ACHN (cell line): ENCODE measurements around the gene SDHA.
"Not testable (repeated sequence)": the region's sequence is repeated elsewhere in the genome, so short reads cannot be mapped to it uniquely, and the experiment has no call there.

Experiments
- DNase-seq: peaks from one replicate; pipeline ENCODE4 v3.0.0-alpha.2; 2015
- in situ Hi-C: cut with HindIII; loops from 2 replicates; pipeline ENCODE4 v1.10.0; 2017; ENCODE audit warnings: low sequenced_read_pairs, low pct_ligation_motif_present, low pct_unique_long_range_greater_than_20kb

Gene SDHA

DNA sequence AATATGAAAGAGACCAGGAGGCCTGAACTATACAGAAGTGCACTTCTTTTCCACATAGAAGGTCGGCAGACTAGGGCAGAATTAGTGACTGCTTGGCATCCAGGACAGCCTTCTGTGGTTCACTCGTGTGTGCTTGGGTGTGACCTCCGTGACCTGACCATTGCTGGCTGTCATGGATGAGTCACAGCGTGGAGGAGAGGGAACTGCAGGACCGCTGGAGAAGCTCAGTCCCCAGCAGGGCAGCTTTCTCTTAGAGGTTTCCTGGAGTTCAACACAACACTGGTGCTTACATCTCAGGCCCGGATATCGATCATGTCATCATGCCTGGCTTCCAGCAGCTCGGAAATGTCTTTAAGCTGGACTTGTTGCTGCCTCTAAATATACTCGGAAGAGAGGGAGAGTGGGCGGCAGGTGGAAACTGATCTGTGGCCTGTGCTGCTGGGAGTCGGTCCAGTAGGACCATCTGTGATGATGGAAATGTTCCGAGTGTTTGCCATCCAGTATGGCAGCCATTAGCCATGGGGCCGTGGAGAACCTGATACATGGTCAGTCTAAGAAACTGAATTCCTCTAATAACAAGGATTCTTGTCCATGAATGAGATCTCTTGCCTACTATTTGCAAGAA, 23.0 kb downstream of the SDHA start:
- peak; percentile 22 for DNase-seq
- in situ Hi-C loops: not testable (repeated sequence)

GRCh38 chr5:243683-244367, 25.7 kb downstream of the SDHA start:
- DNase-seq, in situ Hi-C loops: not testable (repeated sequence)

DNA sequence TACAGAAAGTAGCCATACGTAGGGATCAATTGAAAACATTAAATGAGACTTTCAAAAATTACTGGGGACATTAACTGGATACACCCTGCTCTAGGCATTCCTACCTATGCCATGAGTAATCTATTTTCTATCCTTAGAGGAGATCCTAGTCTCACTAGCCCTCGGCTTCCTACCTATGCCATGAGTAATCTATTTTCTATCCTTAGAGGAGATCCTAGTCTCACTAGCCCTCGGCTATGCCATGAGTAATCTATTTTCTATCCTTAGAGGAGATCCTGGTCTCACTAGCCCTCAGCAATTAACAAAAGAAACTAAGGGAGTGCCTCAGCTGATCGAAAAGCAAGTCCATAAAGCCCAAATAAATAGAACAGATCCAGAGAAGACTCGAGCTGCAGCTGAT, 27.6 kb downstream of the SDHA start:
- in situ Hi-C loops, DNase-seq: not testable (repeated sequence)

GRCh38 chr5:250396-250795, 32.3 kb downstream of the SDHA start:
- DNase-seq, in situ Hi-C loops: not testable (repeated sequence)

DNA sequence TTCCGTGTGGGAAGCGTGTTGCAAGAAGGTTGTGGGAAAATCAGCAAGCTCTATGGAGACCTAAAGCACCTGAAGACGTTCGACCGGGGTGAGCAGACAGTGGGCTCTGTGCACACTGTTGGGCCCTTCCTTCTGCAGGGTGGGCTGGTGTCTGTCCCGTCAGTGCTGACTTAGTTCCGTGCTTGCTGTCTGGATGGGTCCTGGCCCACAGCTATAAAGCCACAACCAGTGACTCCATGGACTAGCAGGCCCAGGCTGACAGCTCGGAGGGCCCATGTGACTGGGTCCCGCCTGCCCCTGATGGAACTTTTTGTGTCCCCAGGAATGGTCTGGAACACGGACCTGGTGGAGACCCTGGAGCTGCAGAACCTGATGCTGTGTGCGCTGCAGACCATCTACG, 32.9 kb downstream of the SDHA start:
- in situ Hi-C loops, DNase-seq: not testable (repeated sequence)

DNA sequence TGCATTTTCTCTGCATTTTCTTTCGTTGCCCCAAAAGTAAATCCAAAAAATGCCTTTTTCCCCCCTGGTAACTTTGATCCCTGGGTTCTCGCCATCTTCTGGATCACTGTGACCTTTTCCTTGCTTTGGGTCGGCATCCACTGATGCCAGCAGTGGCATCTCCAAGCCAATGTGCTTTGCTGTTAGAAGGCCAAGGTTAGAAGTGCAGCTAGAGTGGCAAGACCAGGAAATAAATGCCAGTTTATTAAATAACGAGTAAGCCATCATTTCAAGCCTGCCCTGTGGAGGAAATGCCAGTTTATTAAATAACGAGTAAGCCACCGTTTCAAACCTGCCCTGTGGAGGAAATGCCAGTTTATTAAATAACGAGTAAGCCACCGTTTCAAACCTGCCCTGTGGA, 33.4 kb downstream of the SDHA start:
- in situ Hi-C loops, DNase-seq: not testable (repeated sequence)

DNA sequence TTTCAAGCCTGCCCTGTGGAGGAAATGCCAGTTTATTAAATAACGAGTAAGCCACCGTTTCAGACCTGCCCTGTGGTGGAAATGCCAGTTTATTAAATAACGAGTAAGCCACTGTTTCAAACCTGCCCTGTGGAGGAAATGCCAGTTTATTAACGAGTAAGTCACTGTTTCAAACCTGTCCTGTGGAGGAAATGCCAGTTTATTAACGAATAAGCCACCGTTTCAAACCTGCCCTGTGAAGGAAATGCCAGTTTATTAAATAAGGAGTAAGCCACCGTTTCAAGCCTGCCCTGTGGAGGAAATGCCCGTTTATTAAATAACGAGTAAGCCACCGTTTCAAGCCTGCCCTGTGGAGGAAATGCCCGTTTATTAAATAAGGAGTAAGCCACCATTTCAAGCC, 33.9 kb downstream of the SDHA start:
- DNase-seq: peak; percentile 29

GRCh38 chr5:252546-252945, 34.4 kb downstream of the SDHA start:
- in situ Hi-C loops: no loop called here
- DNase-seq: peak; percentile 19

More for the DNA sequence above, 33.9 kb downstream of the SDHA start:
- in situ Hi-C loops: not testable (repeated sequence)

DNA sequence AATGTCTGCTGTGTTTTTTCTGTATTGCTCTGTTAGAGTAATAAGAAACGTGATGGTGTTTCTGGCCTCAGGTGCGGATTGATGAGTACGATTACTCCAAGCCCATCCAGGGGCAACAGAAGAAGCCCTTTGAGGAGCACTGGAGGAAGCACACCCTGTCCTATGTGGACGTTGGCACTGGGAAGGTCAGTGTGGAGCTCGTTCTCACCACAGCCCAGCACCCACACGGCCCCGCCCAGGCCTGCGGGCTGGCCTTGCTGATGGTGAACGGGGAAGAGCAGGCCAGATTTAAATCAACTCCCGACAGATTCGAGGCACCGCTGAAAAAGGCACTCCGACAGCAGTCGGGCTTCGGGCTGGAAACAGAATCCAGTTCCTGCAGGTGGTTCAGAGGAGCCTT, 36.2 kb downstream of the SDHA start:
- DNase-seq, in situ Hi-C loops: not testable (repeated sequence)

DNA sequence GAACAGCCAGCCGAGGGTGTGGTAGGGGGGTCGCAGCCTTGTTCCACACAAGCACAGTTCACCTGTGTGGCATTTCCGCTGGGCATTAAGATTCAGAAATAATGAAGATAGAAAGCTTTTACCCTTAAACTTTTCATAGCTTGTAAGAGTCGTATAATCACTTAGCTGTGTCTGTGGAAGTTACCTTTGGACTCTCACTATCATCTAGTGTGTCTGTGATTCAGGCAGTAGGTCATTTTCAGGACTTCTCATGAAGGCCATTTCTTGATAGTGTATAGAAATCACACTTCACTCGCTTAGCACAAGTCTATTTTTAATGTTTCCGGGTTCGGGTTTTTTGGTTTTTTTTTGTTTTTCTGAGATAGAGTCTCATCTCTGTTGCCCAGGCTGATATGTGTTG, 37.0 kb downstream of the SDHA start:
- in situ Hi-C loops, DNase-seq: not testable (repeated sequence)

GRCh38 chr5:256347-256746, 38.2 kb downstream of the SDHA start:
- DNase-seq, in situ Hi-C loops: not testable (repeated sequence)

DNA sequence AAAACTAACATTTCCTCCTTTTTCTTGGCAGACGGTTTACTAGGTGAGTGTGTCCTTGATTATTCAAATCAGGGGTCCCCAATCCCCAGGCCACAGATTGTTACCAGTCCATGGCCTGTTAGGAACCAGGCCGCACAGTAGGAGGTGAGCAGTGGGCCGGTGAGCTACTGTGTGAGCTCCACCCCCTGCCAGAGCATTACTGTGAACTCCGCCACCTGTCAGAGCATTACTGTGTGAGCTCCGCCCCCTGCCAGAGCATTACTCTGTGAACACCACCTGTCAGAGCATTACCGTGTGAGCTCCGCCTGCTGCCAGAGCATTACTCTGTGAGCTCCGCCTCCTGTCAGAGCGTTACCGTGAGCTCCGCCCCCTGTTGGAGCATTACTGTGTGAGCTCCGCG, 39.0 kb downstream of the SDHA start:
- DNase-seq: no peak
- in situ Hi-C loops: no loop called here

- in situ Hi-C loops: not testable (repeated sequence)
- peak; percentile 91 for DNase-seq
Measured at GRCh38 chr5:263275-263974, 45.3 kb downstream of the SDHA start.

DNA sequence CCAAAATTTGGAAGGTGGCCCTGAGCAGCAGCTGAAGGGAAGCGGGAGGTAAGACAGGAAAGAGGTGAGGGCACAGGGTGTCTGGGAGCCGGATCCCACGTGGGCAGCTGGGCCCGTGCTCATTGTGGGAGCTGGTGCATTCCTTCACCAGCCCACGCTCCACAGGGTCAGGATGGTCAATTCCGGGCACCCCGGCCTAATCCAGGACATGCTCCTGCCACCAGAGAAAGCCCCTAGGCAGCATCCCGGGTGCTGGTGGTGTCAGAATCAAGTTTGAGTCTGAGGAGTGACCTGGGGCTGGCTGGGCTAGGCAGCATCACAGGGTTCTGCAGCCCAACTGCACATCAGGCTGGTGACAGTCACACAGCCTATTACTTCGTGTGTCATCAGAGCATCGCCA, 46.2 kb downstream of the SDHA start:
- in situ Hi-C loops: no loop called here
- no peak for DNase-seq

GRCh38 chr5:266311-267026, 48.3 kb downstream of the SDHA start:
- DNase-seq, in situ Hi-C loops: not testable (repeated sequence)

- DNase-seq: no peak
- in situ Hi-C loops: no loop called here
Measured at GRCh38 chr5:267716-268115, 49.6 kb downstream of the SDHA start.

- in situ Hi-C loops: no loop called here
- DNase-seq: no peak
Measured at GRCh38 chr5:270340-270739, 52.2 kb downstream of the SDHA start.

DNA sequence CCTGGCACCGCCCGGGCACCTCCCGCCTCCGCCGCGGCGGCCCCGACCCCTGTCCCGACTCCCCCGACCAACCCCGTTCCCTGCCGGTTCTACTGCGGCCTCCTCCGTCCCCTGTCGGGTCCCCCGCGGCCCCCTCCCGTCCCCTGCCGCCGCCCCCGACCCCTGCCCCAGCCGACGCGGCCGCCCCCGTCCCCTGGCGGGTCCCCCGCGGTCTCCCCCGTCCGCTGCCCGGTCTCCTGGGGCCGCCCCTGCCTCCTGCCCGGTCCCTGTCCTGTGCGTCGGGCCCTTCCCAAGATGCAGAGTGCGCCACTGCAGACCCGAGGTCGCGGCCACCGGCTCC, 53.7 kb downstream of the SDHA start:
- in situ Hi-C loops, DNase-seq: not testable (repeated sequence)

DNA sequence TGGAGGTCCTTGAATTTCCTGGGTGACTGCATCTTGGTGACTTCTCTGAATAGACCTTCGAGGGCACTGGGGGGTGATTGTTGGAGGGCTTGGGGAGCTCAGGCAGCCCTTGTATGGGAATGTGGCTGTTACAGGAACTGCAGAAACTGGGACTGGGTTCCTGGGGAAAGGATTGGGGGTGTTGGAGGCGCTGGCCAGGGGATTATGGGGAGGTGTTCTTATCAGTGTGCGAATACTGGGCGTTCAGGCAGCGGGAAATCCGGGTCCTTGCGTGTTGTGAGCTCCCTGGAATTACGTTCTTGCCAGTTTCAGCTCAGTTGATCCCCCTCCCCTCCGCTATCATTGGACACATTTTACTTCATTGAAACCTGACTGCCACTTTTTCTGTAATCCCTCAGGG, 55.0 kb downstream of the SDHA start:
- in situ Hi-C loops, DNase-seq: not testable (repeated sequence)
